Right cardiac atrium (tissue), 5 donors: ENCODE data around the gene CSNK2A1. TPM values are rescaled to one million over a fixed set of nuclear protein-coding genes. Genes with fewer than 3 reads are reported as not detected.
A peak's percentile ranks its signal among the peaks of the same experiment; 100 is the strongest.
"Not testable (repeated sequence)": the region's sequence is repeated elsewhere in the genome, so short reads cannot be mapped to it uniquely, and the experiment has no call there.

ENCODE experiments used
- ATAC-seq, 2 donors: fragments of 200-7000 bp; cut with Tn5 transposase; one replicate each; pipeline versions ENCODE4 v1.8.0 to v1.9.1; 2020; ENCODE audit warnings: moderate library complexity in 2 of 2, mild to moderate bottlenecking in 1 of 2
- DNase-seq, 3 donors: peaks; one replicate each; pipeline ENCODE4 v3.0.0-alpha.2; 2020
- H3K27ac ChIP-seq: one replicate; pipeline ENCODE4 v1.5.1; 2013; ENCODE audit warnings: mild to moderate bottlenecking, low read length, control low read depth, moderate library complexity
- H3K27me3 ChIP-seq: one replicate; pipeline ENCODE4 v1.6.1; 2013; ENCODE audit not compliant: control insufficient read depth, insufficient read depth
- H3K4me1 ChIP-seq: one replicate; pipeline ENCODE4 v1.6.1; 2013; ENCODE audit warnings: low read length; ENCODE audit not compliant: control insufficient read depth, insufficient read depth
- H3K4me3 ChIP-seq: one replicate; pipeline ENCODE4 v1.5.1; 2013; ENCODE audit warnings: low read length, control low read depth
- H3K9me3 ChIP-seq: one replicate; pipeline ENCODE4 v1.6.1; 2013; ENCODE audit warnings: low read length; ENCODE audit not compliant: control insufficient read depth
- WGBS: extraction: QIAGEN DNeasy Blood & Tissue Kit; methylation state at CpG from one replicate; pipeline ENCODE4 v1.1.7; 2013; 5-methylcytosine and 5-hydroxymethylcytosine counted together
- intact Hi-C, 4 donors: fragments of 100-400 bp; cut with DNase I; formaldehyde crosslinking; loops; one replicate each; pipeline versions ENCODE4 v1.11.0 to v1.14.0; 2022 to 2023
- polyA plus RNA-seq: library from polyadenylated mRNA; stranded (reverse); fragments of 200-250 nt; gene quantifications from one replicate; pipeline ENCODE4 v1.2.3, GENCODE V29; 2013
- total RNA-seq, 4 donors: library from RNA; stranded (reverse); fragmentation: NEBNext Ultra II Directional; extraction: Animal tissue kit (Norgen Biotek cat#: 25700); gene quantifications; one replicate each; pipeline ENCODE4 v1.2.1, GENCODE V29; 2021
- donor health status: healthy with polysubstance abuse.
- donor health status: DM: no; HTN: yes; CAD: no.
- donor health status: DM: no; HTN: no; CAD: no.
- donor health status: DM: no; HTN: yes; CAD: no; lungs with severe emphysema.
- donor health status: DM: yes; HTN: yes; CAD: no.

CSNK2A1 gene
- total and polyA plus RNA-seq, 5 donors, result 36.8 to 118 (median 108) TPM

DNA sequence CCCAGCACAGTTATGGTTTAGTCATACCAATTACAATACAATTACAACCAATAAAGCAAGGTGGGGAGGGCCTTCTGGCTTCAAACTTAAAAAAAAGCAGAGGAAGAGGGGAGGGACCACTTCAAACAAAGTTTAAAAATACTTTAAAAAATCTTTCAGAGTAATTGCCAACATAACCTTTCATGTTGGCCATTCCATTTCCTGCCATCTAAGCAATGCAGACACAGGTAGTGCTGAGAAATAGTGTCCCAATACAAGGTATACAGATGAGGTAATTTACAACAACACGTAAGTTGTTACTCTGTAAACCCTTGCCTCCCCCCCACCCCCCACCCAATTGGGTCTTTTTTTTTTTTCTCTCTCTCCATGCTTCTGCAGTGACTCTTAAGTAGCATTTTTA, 62.4 kb downstream of the CSNK2A1 start:
- Histone ChIP-seq H3K4me1 (no peaks in the 10 kb centered on the region), H3K4me3 (no peak overlapping the region), H3K27me3 (no peaks in the 10 kb centered on the region), H3K27ac (no peak overlapping the region), H3K9me3 (no peaks in the 10 kb centered on the region)
- intact Hi-C loops, result loop anchor here in 1 of 4 donors (2.0 kb wide), 1 partner anchor 126 kb away; no protein-coding TSS in a partner anchor
- ATAC-seq (no peak), DNase-seq (no peak)
- WGBS, result 85% methylated on average over 1 of the region's 1 CpG

DNA sequence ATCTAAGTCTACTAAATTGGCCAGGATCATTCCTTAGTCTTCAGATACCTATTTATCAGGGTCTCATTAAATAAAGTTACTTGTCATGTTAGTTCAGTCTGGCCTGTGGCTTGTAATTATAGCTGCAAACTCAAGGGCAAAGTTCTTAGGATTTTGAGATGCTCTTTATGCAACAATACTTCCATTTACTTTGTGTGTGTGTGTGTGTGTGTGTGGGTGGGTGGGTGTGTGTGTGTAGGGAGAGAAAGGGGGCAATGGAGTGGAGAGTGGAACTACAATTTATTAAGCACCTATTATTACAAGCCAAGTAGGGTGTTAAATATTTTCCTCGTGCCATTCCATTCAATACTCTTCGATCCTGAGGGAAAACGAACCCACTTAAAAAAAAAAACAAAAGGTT, 63.5 kb downstream of the CSNK2A1 start:
- Histone ChIP-seq H3K4me3 (no peak overlapping the region), H3K27ac (no peak overlapping the region), H3K4me1 (no peaks in the 10 kb centered on the region), H3K27me3 (no peaks in the 10 kb centered on the region), H3K9me3 (no peaks in the 10 kb centered on the region)
- intact Hi-C loops, result loop anchor here in 1 of 4 donors (2.0 kb wide), 1 partner anchor 125 kb away; no protein-coding TSS in a partner anchor
- ATAC-seq (no peak), DNase-seq (no peak)
- WGBS, result 52% methylated on average over 3 of the region's 3 CpGs

DNA sequence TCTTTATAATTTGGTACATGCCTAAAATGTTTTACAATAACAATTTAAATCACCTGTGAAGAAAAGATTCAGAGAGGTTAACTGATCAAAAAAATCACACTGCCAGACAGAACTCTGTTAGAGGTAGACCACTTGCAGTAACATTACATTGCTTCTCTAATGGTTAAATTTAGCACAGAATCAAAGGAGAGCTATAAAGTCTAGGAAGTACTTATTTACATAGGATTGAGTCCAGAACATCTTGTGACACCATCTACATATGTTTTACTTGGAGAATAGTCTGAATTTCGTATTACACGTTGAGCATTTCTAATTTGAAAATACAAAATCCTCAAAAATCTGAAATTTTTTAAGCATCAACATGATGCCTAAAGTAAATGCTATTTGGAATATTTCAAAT, 64.1 kb downstream of the CSNK2A1 start:
- Histone ChIP-seq H3K27me3 (no peaks in the 10 kb centered on the region), H3K4me3 (no peak overlapping the region), H3K27ac (no peak overlapping the region), H3K9me3 (no peaks in the 10 kb centered on the region), H3K4me1 (no peaks in the 10 kb centered on the region)
- intact Hi-C loops, result loop anchor here in 3 of 4 donors (5.0 kb wide), 1 partner anchor 127 kb away; no protein-coding TSS in a partner anchor
- ATAC-seq (no peak), DNase-seq (no peak)
- WGBS, result 54% methylated on average over 2 of the region's 2 CpGs

DNA sequence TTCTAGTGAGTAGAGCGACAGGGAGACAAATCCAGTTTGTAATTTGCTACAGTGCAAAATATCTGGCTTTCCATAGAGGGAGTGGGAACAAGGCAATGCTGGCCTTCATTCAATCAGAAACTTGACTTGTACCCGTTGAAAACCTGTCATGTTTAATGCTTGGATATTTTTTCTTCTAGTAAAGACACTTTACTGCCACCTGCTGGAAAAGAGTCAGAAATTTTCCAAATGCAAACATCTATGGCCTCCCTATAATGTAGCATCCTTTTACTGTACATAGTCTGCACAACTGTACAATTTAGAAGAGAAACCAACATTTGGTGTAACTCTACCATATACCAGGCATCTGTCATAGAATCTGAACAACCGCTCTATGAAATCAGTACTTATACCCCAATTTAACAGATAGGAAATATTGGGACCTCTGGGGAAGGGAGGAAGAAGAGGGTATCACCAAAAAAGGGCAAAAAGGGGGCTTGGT, 64.6 kb downstream of the CSNK2A1 start:
- Histone ChIP-seq H3K4me3 (no peak overlapping the region), H3K27me3 (no peaks in the 10 kb centered on the region), H3K4me1 (no peaks in the 10 kb centered on the region), H3K9me3 (no peaks in the 10 kb centered on the region), H3K27ac (no peak overlapping the region)
- DNase-seq (no peak), ATAC-seq (no peak)
- intact Hi-C loops, result loop anchor here in 3 of 4 donors (5.0 kb wide), 1 partner anchor 127 kb away; no protein-coding TSS in a partner anchor
- 44% methylated on average over 3 of the region's 3 CpGs for WGBS

DNA sequence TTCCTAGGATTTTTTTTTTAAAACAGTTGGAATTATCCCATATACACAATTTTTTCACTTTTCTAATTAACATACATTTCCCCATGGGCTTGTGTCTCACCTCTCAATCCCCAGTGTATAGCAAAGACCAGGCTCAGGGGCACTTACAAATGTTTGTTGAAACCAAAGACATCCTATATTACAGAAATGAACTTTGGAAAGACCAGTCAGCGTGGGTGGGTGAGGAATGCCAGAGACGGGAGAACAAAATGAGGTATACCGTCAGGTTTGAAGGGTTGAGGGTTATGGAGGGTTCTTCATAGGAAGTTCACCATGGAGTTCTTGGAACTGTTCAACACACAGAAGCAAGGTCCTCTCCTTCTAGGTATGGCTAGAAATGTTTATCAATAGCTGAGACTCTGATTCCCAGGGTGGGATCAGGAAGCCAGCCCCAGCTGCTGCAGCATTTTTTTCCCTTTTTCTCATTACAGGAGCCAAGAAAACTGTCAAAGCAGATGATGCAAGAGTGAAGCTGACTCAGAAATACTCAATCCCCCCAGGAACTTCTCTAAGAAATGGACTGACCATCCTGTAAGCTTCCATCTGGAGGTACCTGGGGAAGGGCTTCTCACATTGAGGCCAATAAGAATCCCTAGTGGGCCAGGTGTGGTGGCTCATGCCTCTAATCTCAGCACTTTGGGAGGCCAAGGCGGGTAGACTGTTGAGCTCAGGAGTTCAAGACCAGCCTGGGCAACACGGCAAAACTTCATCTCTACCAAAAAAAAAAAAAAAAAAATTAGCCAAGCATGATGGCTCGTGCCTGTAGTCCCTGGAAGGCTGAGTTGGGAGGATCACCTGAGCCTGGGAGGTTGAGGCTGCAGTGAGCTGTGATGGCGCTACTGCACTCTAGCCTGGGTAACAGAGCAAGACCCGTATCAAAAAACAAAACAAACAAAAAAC, 65.3 kb downstream of the CSNK2A1 start:
- 79% methylated on average over 8 of the region's 8 CpGs for WGBS
- Histone ChIP-seq H3K27ac (no peak overlapping the region), H3K4me3 (no peak overlapping the region), H3K27me3 (no peaks in the 10 kb centered on the region), H3K4me1 (no peaks in the 10 kb centered on the region), H3K9me3 (no peaks in the 10 kb centered on the region)
- no peak for DNase-seq
- intact Hi-C loops, result loop anchor here in 3 of 4 donors (5.0 kb wide), 1 partner anchor 126 kb away; no protein-coding TSS in a partner anchor
- ATAC-seq, result no peak

DNA sequence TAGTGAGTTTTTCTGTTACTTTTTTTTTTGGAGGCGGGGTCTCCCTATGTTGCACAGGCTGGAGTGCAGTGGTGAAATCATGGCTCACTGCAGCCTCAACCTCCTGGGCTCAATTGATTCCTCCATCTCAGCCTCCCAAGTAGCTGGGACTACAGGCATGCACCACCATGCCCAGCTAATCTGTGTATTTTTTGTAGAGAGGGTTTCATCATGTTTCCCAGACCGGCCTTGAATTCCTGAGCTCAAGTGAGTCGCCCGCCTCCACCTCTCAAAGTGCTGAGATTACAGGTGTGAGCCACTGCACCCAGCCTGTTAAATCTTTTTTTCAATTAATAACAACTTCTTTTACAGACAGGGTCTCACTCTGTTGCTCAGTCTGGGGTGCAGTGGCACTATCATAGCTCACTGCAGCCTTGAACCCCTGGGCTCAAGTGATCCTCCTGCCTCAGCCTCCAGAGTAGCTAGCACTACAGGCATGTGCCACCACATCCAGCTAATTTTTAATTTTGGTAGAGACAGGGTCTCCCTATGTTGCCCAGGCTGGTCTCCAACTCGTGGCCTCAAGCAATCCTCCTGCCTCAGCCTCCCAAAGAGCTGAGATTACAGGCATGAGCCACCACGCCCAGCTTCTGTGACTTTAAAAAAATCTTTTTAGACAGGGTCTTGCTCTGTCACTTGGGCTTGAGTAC, 66.9 kb downstream of the CSNK2A1 start:
- H3K27me3 ChIP-seq, H3K4me1 ChIP-seq, ATAC-seq, H3K27ac ChIP-seq, H3K9me3 ChIP-seq, H3K4me3 ChIP-seq, DNase-seq: not testable (repeated sequence)
- intact Hi-C loops, result loop anchor here in 3 of 4 donors (5.0 kb wide), 1 partner anchor 124 kb away; no protein-coding TSS in a partner anchor
- 91% methylated on average over 6 of the region's 6 CpGs for WGBS

DNA sequence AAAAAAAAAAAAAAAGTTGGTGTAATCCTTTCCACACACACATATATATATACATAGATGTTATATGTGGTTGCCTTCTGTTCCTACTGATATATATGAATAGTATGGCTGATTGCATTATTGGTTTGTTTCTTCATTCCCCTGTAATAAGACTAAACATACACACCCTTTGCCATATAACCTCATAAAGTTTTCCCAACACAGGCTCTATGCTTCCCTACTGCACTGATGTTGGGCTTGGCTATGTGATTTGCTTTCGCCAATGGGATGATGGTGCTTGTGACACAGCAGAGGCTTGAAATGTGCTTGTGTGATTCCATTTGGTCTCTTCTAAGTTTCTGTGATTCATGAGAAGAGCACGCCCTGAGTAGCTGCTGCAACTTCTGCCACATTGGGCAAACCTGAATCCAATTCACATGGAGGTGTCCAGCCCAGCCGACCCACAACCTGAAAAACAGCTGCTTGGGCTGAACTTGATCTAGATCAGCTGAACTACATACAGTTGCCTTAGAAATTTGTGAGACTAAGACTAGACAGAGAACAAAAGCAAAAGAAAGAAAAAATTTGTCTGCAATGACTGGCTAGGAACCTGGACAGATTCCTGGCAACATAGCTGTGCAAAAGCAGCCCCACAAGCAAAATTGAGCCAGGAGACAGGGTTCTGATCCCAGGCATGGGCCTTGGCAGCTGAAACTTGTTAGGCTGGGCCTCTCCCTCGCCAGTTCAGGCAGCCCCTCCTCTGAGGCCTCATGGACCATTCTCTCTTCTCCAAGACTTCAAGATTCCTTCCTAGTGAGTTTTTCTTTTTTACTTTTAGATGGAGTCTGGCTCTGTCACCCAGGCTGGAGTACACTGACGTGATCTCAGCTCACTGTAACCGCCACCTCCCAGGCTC, 67.9 kb downstream of the CSNK2A1 start:
- no peak overlapping the region for H3K27ac ChIP-seq
- H3K4me1 ChIP-seq, result no peaks in the 10 kb centered on the region
- ATAC-seq (peak in 1 of 2 donors; percentile 22), DNase-seq (no peak)
- no peak overlapping the region for H3K4me3 ChIP-seq
- intact Hi-C loops, result loop anchor here in 3 of 4 donors (5.0 kb wide), 1 partner anchor 123 kb away; no protein-coding TSS in a partner anchor
- H3K27me3 ChIP-seq, result no peaks in the 10 kb centered on the region
- H3K9me3 ChIP-seq, result no peaks in the 10 kb centered on the region
- 82% methylated on average over 6 of the region's 6 CpGs for WGBS

DNA sequence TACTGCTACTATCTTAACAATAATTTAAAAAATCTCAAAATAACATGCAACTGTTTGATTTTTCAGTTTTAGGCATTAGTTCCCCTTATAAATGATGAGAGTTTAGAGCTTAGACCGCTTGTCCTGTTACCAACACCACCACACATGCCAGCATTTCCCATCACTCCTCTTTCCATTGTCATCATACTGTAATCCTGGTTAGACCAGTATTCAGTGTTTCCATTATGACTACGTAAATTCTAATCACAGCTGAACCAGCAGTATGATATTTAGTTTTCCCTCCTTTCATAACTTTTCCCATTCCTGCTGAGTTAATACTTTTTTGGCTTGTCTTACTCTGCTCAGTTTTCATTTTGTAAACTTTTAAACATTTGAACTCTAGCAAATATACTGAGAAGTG, 69.0 kb downstream of the CSNK2A1 start:
- no peak overlapping the region for H3K27ac ChIP-seq
- no peaks in the 10 kb centered on the region for H3K4me1 ChIP-seq
- DNase-seq (no peak), ATAC-seq (no peak)
- intact Hi-C loops, result no loop called here
- H3K4me3 ChIP-seq, result no peak overlapping the region
- 86% methylated on average over 2 of the region's 2 CpGs for WGBS
- H3K27me3 ChIP-seq, result no peaks in the 10 kb centered on the region
- H3K9me3 ChIP-seq, result no peaks in the 10 kb centered on the region

DNA sequence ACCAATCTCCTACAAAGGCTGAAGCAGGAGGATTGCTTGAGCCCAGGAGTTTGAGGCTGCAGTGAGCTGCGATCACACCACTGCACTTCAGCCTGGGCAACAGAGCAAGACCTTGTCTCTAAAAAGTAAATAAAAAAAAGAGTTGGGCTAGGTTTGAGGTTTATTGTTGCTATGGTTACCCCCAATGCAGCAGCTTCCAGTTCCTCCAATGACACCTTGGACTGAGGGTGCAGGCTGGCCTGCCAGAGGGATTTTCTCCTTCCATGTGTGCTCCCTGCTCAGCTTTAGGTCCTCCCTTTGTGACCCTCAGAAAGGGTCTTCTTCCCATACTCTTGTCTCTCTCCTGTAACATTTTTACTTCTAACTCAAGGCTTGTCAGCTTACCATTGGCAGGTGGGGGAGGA, 70.7 kb downstream of the CSNK2A1 start:
- ATAC-seq, result no peak
- no peak for DNase-seq
- intact Hi-C loops, result no loop called here
- H3K9me3 ChIP-seq, result no peaks in the 10 kb centered on the region
- 98% methylated on average over 1 of the region's 1 CpG for WGBS
- H3K4me1 ChIP-seq, result no peaks in the 10 kb centered on the region
- no peaks in the 10 kb centered on the region for H3K27me3 ChIP-seq
- H3K4me3 ChIP-seq, result no peak overlapping the region
- no peak overlapping the region for H3K27ac ChIP-seq

DNA sequence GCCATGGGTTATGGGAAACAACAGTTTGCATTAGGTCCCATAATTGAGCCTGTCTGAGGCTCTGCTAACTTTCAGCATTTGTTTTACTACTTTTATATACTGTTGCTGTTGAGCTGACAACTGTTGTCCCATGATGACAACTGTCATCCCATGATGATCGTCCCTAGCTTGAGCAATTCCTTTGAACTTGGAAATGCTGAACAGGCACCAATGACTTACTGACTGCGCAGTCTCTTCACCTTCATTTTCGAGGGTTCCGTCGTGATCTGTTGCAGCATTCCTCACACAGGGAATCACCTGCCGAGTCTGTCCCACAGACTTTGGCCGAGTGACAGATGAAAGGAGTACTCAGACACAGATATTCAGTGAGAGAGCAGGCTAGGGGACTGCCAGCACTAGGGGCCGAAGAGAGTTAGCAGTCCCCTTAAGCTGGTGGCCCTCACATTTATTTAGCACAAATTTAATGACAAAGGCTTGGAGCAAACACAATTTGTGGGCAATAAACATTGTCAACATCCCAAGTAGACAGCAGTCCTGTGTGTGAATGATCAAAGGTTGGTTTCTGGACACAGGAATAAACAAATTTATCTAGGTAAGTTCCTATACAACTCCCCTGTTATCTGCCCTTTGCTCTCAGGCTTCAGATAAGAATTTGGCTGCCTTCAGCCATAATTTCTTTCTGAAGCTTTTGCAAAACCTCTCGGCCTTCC, 71.3 kb downstream of the CSNK2A1 start:
- 87% methylated on average over 9 of the region's 9 CpGs for WGBS
- H3K27ac ChIP-seq, result no peak overlapping the region
- H3K4me1 ChIP-seq, result no peaks in the 10 kb centered on the region
- DNase-seq, result no peak
- H3K9me3 ChIP-seq, result no peaks in the 10 kb centered on the region
- no peak for ATAC-seq
- intact Hi-C loops, result no loop called here
- no peak overlapping the region for H3K4me3 ChIP-seq
- no peaks in the 10 kb centered on the region for H3K27me3 ChIP-seq
